Measurements from ENCODE around the gene WNK2.

GRCh38 chr9:93197670-93198069, 13.7 kb downstream of the WNK2 start:
- TF ChIP-seq HMGXB4 (CRISPR knock-in tag; IDR thresholded peaks at IDR 0.05; ENCODE audit: borderline replicate concordance) (no peak), CTCF (IDR thresholded peaks at IDR 0.05) (no peak), CBX2 (IDR thresholded peaks at IDR 0.05; ENCODE audit: borderline replicate concordance, low read depth) (no peak), MAFK (IDR thresholded peaks at IDR 0.05; ENCODE audit: partially characterized antibody) (no peak), CEBPB (IDR thresholded peaks at IDR 0.05) (no peak), POLR2AphosphoS2 (conservative IDR thresholded peaks at IDR 0.05; ENCODE audit: low read length) (no peak), HDAC2 (IDR thresholded peaks at IDR 0.05) (no peak), USF2 (IDR thresholded peaks at IDR 0.05) (no peak), EP300 (IDR thresholded peaks at IDR 0.05) (no peak), POLR2A (IDR thresholded peaks at IDR 0.05; ENCODE audit: low read length) (no peak), BHLHE40 (IDR thresholded peaks at IDR 0.05; ENCODE audit: low read depth, low read length) (no peak), ZSCAN20 (CRISPR knock-in tag; IDR thresholded peaks at IDR 0.05) (no peak)
